BJ (cell line): ENCODE results near the gene CDKN2C. TPM values are rescaled to one million over a fixed set of nuclear protein-coding genes. Genes with fewer than 3 reads are reported as not detected.

Experiments used
- CTCF ChIA-PET: fragments of 350-600 bp; formaldehyde crosslinking; extraction: SDS; loops from one replicate; lab custom pipeline; 2021; ENCODE audit warnings: antibody characterized with exemption, inconsistent platforms; lab: Yijun Ruan, JAX
- POLR2A ChIA-PET: fragments of 300-600 bp; sonication (Branson Sonifier 250); formaldehyde crosslinking; extraction: SDS; loops from one replicate; lab custom pipeline; 2021; ENCODE audit warnings: antibody characterized with exemption; lab: Charles Lee
- DNase-seq: peaks from one replicate; pipeline ENCODE4 v3.0.0-alpha.2; 2011; ENCODE audit warnings: low read depth
- H3K27me3 ChIP-seq: 2 replicates; pipeline ENCODE4 v1.6.0; 2011; ENCODE audit warnings: low read length; ENCODE audit not compliant: control insufficient read depth, insufficient read depth
- H3K36me3 ChIP-seq: 2 replicates; pipeline ENCODE4 v1.5.1; 2011; ENCODE audit warnings: low read length; ENCODE audit not compliant: control insufficient read depth, insufficient read depth
- H3K4me3 ChIP-seq: 2 replicates; pipeline ENCODE4 v1.5.1; 2011; ENCODE audit warnings: low read depth, mild to moderate bottlenecking, control low read depth, low read length
- CTCF ChIP-seq: IDR thresholded peaks from 2 replicates; pipeline ENCODE4 v1.5.1; 2011; ENCODE audit warnings: low read depth, mild to moderate bottlenecking, control low read depth, inconsistent platforms, low read length, moderate library complexity; ENCODE audit not compliant: insufficient read depth
- polyA plus RNA-seq: library from polyadenylated mRNA; depleted of rRNA; stranded (reverse); fragments of >200 nt; gene quantifications from 2 replicates; pipeline ENCODE4 v1.2.3, GENCODE V29; 2011

Gene CDKN2C
- polyA plus RNA-seq, 1 experiment = 21.3 TPM

- no peak for DNase-seq
- Histone ChIP-seq H3K36me3 (no peaks in the 10 kb centered on the region), H3K4me3 (no peak overlapping the region), H3K27me3 (no peaks in the 10 kb centered on the region)
- TF ChIP-seq CTCF = no peak
- POLR2A ChIA-PET = no interaction called here
- CTCF ChIA-PET = interaction anchor here (1.9 kb wide), 1 partner anchor 26 kb away, joined by 4 read pairs; no protein-coding TSS in a partner anchor
Measured at GRCh38 chr1:50955116-50955515, 14.9 kb upstream of the CDKN2C start.

- DNase-seq = no peak
- POLR2A ChIA-PET = no interaction called here
- TF ChIP-seq CTCF = no peak
- no peaks in the 10 kb centered on the region for H3K27me3 ChIP-seq
- H3K36me3 ChIP-seq = no peaks in the 10 kb centered on the region
- H3K4me3 ChIP-seq = peak overlapping the region; percentile 88
- CTCF ChIA-PET = interaction anchor here (1.2 to 1.9 kb wide), 3 partner anchors 9 to 30 kb away, joined by 3 to 6 read pairs (median 3); no protein-coding TSS in a partner anchor
Measured at GRCh38 chr1:50959303-50959912, 10.6 kb upstream of the CDKN2C start.

- DNase-seq = peak; percentile 72
- POLR2A ChIA-PET = no interaction called here
- H3K27me3 ChIP-seq = no peaks in the 10 kb centered on the region
- H3K36me3 ChIP-seq = no peaks in the 10 kb centered on the region
- H3K4me3 ChIP-seq = peak within 1 kb of the TSS; percentile 88
- TF ChIP-seq CTCF = peak; percentile 32; the same call in 1 of the 2 replicates
- CTCF ChIA-PET = interaction anchor here (0.6 to 1.5 kb wide), 6 partner anchors 9 to 220 kb away, joined by 3 to 6 read pairs (median 5); no protein-coding TSS in a partner anchor
Measured at GRCh38 chr1:50959913-50960844, 9.9 kb upstream of the CDKN2C start, which contains the start of gene FAF1. FAF1 (minus strand) TSS chr1:50960267; CDS start chr1:50959811, 456 bp downstream.

GRCh38 chr1:50964863-50965262 is 5.2 kb upstream of the CDKN2C start:
- DNase-seq = no peak
- ChIA-PET CTCF (interaction anchor here (1.5 to 1.9 kb wide), 2 partner anchors 190 to 224 kb away, joined by 3 to 6 read pairs; no protein-coding TSS in a partner anchor), POLR2A (no interaction called here)
- H3K4me3 ChIP-seq = no peak overlapping the region
- TF ChIP-seq CTCF = no peak
- no peaks in the 10 kb centered on the region for H3K27me3 ChIP-seq
- H3K36me3 ChIP-seq = no peaks in the 10 kb centered on the region

GRCh38 chr1:50966991-50967390 is 3.1 kb upstream of the CDKN2C start:
- no peaks in the 10 kb centered on the region for H3K36me3 ChIP-seq
- ChIA-PET CTCF (no interaction called here), POLR2A (no interaction called here)
- no peaks in the 10 kb centered on the region for H3K27me3 ChIP-seq
- no peak overlapping the region; the same call in 1 of the 2 replicates for H3K4me3 ChIP-seq
- DNase-seq = no peak
- no peak for TF ChIP-seq CTCF
